ENCODE results near the gene RCOR2. TPM values are rescaled to one million over a fixed set of nuclear protein-coding genes. Genes with fewer than 3 reads are reported as not detected.
A peak's percentile ranks its signal among the peaks of the same experiment; 100 is the strongest.

Gene RCOR2
- total and polyA plus RNA-seq, 2 of the 13 experiments (the other 11 are each of a cell fraction or from before 2014, with no cell fraction given): 8.3 to 8.5 TPM

GRCh38 chr11:63871962-63872799 is 44.8 kb downstream of the RCOR2 start (continued):
- no peak for TF ChIP-seq ZNF496 (CRISPR knock-in tag; IDR thresholded peaks at IDR 0.05; ENCODE audit: insufficient replicate concordance)
- TF ChIP-seq ZBTB20 (CRISPR knock-in tag; IDR thresholded peaks at IDR 0.05; ENCODE audit: borderline replicate concordance, low read depth): no peak
- TF ChIP-seq CBX2 (IDR thresholded peaks at IDR 0.05; ENCODE audit: low read depth, low read length): no peak
- TF ChIP-seq CBX2 (CRISPR knock-in tag; IDR thresholded peaks at IDR 0.05; ENCODE audit: low read depth): no peak
- TF ChIP-seq ZFP37 (CRISPR knock-in tag; IDR thresholded peaks at IDR 0.05; ENCODE audit: borderline replicate concordance): no peak
- no peak for TF ChIP-seq ZSCAN12 (CRISPR knock-in tag; IDR thresholded peaks at IDR 0.05)
- peak; percentile 68; the same call in 1 of the 2 replicates for TF ChIP-seq ZNF292 (CRISPR knock-in tag; IDR thresholded peaks at IDR 0.05; ENCODE audit: borderline replicate concordance, low read depth)
- 0 out of 2 replicates have a peak, but pooled peaks have one; percentile 14 for TF ChIP-seq ZBTB33 (CRISPR knock-in tag; IDR thresholded peaks at IDR 0.05)
- TF ChIP-seq SMAD1 (CRISPR knock-in tag; IDR thresholded peaks at IDR 0.05; ENCODE audit: borderline replicate concordance, low read depth): no peak
- TF ChIP-seq LCORL (IDR thresholded peaks at IDR 0.05): no peak
- peak; percentile 88 for TF ChIP-seq LCORL (CRISPR knock-in tag; IDR thresholded peaks at IDR 0.05)
- no peak for TF ChIP-seq ZNF44 (CRISPR knock-in tag; IDR thresholded peaks at IDR 0.05)
- TF ChIP-seq ZSCAN20 (CRISPR knock-in tag; IDR thresholded peaks at IDR 0.05; ENCODE audit: borderline replicate concordance): no peak
- peak; percentile 63 to 91 for TF ChIP-seq HMGXB4 (CRISPR knock-in tag; IDR thresholded peaks at IDR 0.05; ENCODE audit: borderline replicate concordance in 1 of 2, low read depth in 1 of 2)
- no peak for TF ChIP-seq SRSF1 (optimal IDR thresholded peaks at IDR 0.05; ENCODE audit: low read depth, low read length)
- no peak for TF ChIP-seq ZNF407 (CRISPR knock-in tag; IDR thresholded peaks at IDR 0.05; ENCODE audit: not compliant biosample characterization)

All from HepG2 (cell line).